ENCODE results near the gene SHISA7.

SHISA7 gene

GRCh38 chr19:55464039-55464661, 21.1 kb upstream of the SHISA7 start:
- no peaks in the 10 kb centered on the region for H3K27me3 ChIP-seq (ENCODE audit: control insufficient read depth, insufficient read depth, low read length)
- no peaks in the 10 kb centered on the region for H3K36me3 ChIP-seq (ENCODE audit: control insufficient read depth, insufficient read depth, low read length)
- H3K9ac ChIP-seq (ENCODE audit: low read length) = no peak overlapping the region
- H3K27ac ChIP-seq (ENCODE audit: low read depth, low read length) = no peak overlapping the region
- peaks cover 9% of the 10 kb centered on the region for H3K4me1 ChIP-seq (ENCODE audit: control insufficient read depth, insufficient read depth, low read length)
- no peak overlapping the region for H3K4me3 ChIP-seq (ENCODE audit: low read length)

- Histone ChIP-seq H3K27ac (ENCODE audit: low read depth, low read length) (no peak overlapping the region), H3K4me3 (ENCODE audit: low read length) (no peak overlapping the region), H3K4me1 (ENCODE audit: control insufficient read depth, insufficient read depth, low read length) (peaks cover 9% of the 10 kb centered on the region), H3K36me3 (ENCODE audit: control insufficient read depth, insufficient read depth, low read length) (no peaks in the 10 kb centered on the region), H3K9ac (ENCODE audit: low read length) (no peak overlapping the region), H3K27me3 (ENCODE audit: control insufficient read depth, insufficient read depth, low read length) (no peaks in the 10 kb centered on the region)
Measured at GRCh38 chr19:55463583-55464031, 20.5 kb upstream of the SHISA7 start.

DNA sequence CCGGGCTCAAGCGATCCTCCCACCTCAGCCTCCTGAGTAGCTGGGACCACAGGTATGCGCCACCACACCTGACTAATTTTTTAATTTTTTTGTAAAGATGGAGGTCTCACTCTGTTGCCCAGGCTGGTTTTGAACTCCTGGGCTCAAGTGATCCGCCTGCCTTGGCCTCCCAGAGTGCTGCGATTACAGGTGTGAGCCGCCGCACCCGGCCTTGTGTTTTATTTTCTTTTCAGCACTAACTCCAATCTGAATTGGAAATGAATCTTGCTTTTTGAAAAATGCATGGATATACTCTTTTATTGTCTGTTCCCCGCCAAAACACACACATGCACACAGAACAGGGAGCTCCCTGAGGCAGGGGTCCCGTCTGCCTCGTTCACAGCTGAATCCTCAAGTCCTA, 19.6 kb upstream of the SHISA7 start:
- H3K36me3 ChIP-seq (ENCODE audit: control insufficient read depth, insufficient read depth, low read length) = no peaks in the 10 kb centered on the region
- H3K4me1 ChIP-seq (ENCODE audit: control insufficient read depth, insufficient read depth, low read length) = peaks cover 9% of the 10 kb centered on the region
- H3K27ac ChIP-seq (ENCODE audit: low read depth, low read length) = no peak overlapping the region
- no peak overlapping the region for H3K9ac ChIP-seq (ENCODE audit: low read length)
- no peaks in the 10 kb centered on the region for H3K27me3 ChIP-seq (ENCODE audit: control insufficient read depth, insufficient read depth, low read length)
- H3K4me3 ChIP-seq (ENCODE audit: low read length) = no peak overlapping the region

DNA sequence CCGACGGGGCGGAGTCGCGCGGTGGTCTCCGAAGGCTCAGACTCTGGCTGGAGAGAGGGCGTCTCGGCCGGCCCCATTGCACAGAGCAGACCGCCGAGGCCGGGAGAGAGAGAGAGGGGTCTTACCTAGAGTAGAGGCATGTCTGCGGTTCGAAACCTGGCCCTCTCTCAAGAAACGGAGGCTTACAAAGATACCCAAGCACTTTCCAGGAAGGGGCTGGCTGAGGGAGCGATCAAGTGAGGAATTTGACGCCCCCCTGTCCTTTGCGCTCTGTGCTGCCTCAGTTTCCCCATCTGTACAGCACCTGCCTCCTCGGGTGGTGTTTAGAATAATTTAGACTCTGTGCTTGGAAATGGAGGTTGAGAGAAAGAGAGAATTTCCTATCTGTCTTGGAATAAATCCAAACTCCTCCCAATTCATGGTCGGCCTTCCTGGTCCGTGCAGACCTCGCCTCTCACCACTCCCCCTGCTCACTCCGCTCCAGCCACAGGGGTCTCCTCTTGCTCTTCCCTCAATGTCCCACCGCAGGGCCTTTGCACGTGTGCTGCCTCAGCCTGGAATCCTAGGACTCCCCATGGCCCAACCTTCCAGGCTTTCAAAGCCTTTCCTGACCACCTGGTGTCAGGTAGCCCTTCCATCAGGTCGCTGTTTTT, 19.0 kb upstream of the SHISA7 start:
- Histone ChIP-seq H3K36me3 (ENCODE audit: control insufficient read depth, insufficient read depth, low read length) (no peaks in the 10 kb centered on the region), H3K9ac (ENCODE audit: low read length) (peak overlapping the region; percentile 80), H3K27ac (ENCODE audit: low read depth, low read length) (peak overlapping the region; percentile 87)

GRCh38 chr19:55461259-55461973, 18.3 kb upstream of the SHISA7 start, which contains the start of gene ISOC2:
TSS of gene ISOC2 (minus strand) at chr19:55461642. CDS start at chr19:55456486, 5,156 bp downstream.
- Histone ChIP-seq H3K4me1 (ENCODE audit: control insufficient read depth, insufficient read depth, low read length) (peaks cover 9% of the 10 kb centered on the region), H3K9ac (ENCODE audit: low read length) (peak within 1 kb of the TSS; percentile 91), H3K4me3 (ENCODE audit: low read length) (peak within 1 kb of the TSS; percentile 98), H3K27me3 (ENCODE audit: control insufficient read depth, insufficient read depth, low read length) (no peaks in the 10 kb centered on the region), H3K36me3 (ENCODE audit: control insufficient read depth, insufficient read depth, low read length) (peaks cover under 1% of the 10 kb centered on the region), H3K27ac (ENCODE audit: low read depth, low read length) (peak within 1 kb of the TSS; percentile 99)

More for the DNA sequence above, 19.0 kb upstream of the SHISA7 start:
- Histone ChIP-seq H3K4me3 (ENCODE audit: low read length) (peak overlapping the region; percentile 95), H3K4me1 (ENCODE audit: control insufficient read depth, insufficient read depth, low read length) (peaks cover 9% of the 10 kb centered on the region), H3K27me3 (ENCODE audit: control insufficient read depth, insufficient read depth, low read length) (no peaks in the 10 kb centered on the region)

GRCh38 chr19:55460670-55461258, 17.7 kb upstream of the SHISA7 start:
- H3K36me3 ChIP-seq (ENCODE audit: control insufficient read depth, insufficient read depth, low read length) = peaks cover 5% of the 10 kb centered on the region
- peaks cover 9% of the 10 kb centered on the region for H3K4me1 ChIP-seq (ENCODE audit: control insufficient read depth, insufficient read depth, low read length)
- H3K27me3 ChIP-seq (ENCODE audit: control insufficient read depth, insufficient read depth, low read length) = no peaks in the 10 kb centered on the region
- peak overlapping the region; percentile 98 for H3K4me3 ChIP-seq (ENCODE audit: low read length)
- H3K27ac ChIP-seq (ENCODE audit: low read depth, low read length) = peak overlapping the region; percentile 99
- peak overlapping the region; percentile 91 for H3K9ac ChIP-seq (ENCODE audit: low read length)

DNA sequence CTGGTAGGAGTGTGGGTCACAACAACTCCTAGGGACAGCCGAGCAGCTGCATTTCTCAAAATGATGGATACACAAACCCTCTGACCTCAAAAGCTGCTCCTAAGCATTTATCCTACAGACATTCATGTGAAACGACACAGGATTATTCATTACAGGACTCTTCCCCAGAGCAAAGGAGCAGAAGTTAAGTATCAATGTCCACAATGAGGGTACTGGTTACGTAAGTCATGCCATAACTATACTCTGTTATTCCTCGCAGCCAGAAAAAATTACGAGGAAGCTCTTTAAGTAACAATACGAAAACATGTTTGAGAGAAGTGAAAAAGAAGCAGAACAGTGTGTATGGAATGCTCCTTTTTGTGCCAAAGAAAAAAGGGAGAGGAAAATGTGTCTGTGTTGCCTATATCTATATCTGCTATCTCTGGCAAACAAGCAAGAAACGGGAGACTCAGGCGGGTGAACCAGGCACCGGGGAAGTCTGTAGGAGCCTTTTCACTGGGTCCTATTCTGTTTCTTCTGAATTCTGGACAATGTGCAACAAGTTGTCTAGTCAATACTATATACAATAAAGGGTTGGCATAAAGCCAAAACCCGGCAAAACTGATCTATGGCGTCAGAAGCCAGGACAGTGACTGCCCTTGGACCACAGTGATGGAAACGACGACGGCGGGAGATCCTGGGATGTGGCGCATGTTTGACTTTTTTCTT, 17.0 kb upstream of the SHISA7 start:
- no peak overlapping the region for H3K9ac ChIP-seq (ENCODE audit: low read length)
- H3K27me3 ChIP-seq (ENCODE audit: control insufficient read depth, insufficient read depth, low read length) = no peaks in the 10 kb centered on the region
- H3K36me3 ChIP-seq (ENCODE audit: control insufficient read depth, insufficient read depth, low read length) = peaks cover 5% of the 10 kb centered on the region
- peak overlapping the region; percentile 99 for H3K27ac ChIP-seq (ENCODE audit: low read depth, low read length)
- peaks cover 9% of the 10 kb centered on the region for H3K4me1 ChIP-seq (ENCODE audit: control insufficient read depth, insufficient read depth, low read length)
- H3K4me3 ChIP-seq (ENCODE audit: low read length) = peak overlapping the region; percentile 98

GRCh38 chr19:55459551-55459949, 16.4 kb upstream of the SHISA7 start:
- no peak overlapping the region for H3K9ac ChIP-seq (ENCODE audit: low read length)
- H3K27me3 ChIP-seq (ENCODE audit: control insufficient read depth, insufficient read depth, low read length) = no peaks in the 10 kb centered on the region
- peaks cover 9% of the 10 kb centered on the region for H3K4me1 ChIP-seq (ENCODE audit: control insufficient read depth, insufficient read depth, low read length)
- H3K27ac ChIP-seq (ENCODE audit: low read depth, low read length) = peak overlapping the region; percentile 99
- H3K4me3 ChIP-seq (ENCODE audit: low read length) = no peak overlapping the region
- H3K36me3 ChIP-seq (ENCODE audit: control insufficient read depth, insufficient read depth, low read length) = peaks cover 5% of the 10 kb centered on the region

- Histone ChIP-seq H3K9ac (ENCODE audit: low read length) (no peak overlapping the region), H3K4me3 (ENCODE audit: low read length) (no peak overlapping the region), H3K36me3 (ENCODE audit: control insufficient read depth, insufficient read depth, low read length) (peaks cover 5% of the 10 kb centered on the region), H3K4me1 (ENCODE audit: control insufficient read depth, insufficient read depth, low read length) (peaks cover 9% of the 10 kb centered on the region), H3K27me3 (ENCODE audit: control insufficient read depth, insufficient read depth, low read length) (no peaks in the 10 kb centered on the region), H3K27ac (ENCODE audit: low read depth, low read length) (no peak overlapping the region)
Measured at GRCh38 chr19:55457683-55458457, 14.8 kb upstream of the SHISA7 start.

- peaks cover 5% of the 10 kb centered on the region for H3K36me3 ChIP-seq (ENCODE audit: control insufficient read depth, insufficient read depth, low read length)
- peaks cover 9% of the 10 kb centered on the region for H3K27me3 ChIP-seq (ENCODE audit: control insufficient read depth, insufficient read depth, low read length)
- H3K9ac ChIP-seq (ENCODE audit: low read length) = no peak overlapping the region
- H3K27ac ChIP-seq (ENCODE audit: low read depth, low read length) = no peak overlapping the region
- no peak overlapping the region for H3K4me3 ChIP-seq (ENCODE audit: low read length)
- peaks cover 7% of the 10 kb centered on the region for H3K4me1 ChIP-seq (ENCODE audit: control insufficient read depth, insufficient read depth, low read length)
Measured at GRCh38 chr19:55456347-55456746, 13.2 kb upstream of the SHISA7 start.

GRCh38 chr19:55455576-55456235, 12.6 kb upstream of the SHISA7 start:
- Histone ChIP-seq H3K27ac (ENCODE audit: low read depth, low read length) (no peak overlapping the region), H3K36me3 (ENCODE audit: control insufficient read depth, insufficient read depth, low read length) (peaks cover 5% of the 10 kb centered on the region), H3K4me3 (ENCODE audit: low read length) (no peak overlapping the region), H3K9ac (ENCODE audit: low read length) (no peak overlapping the region), H3K4me1 (ENCODE audit: control insufficient read depth, insufficient read depth, low read length) (peaks cover 7% of the 10 kb centered on the region), H3K27me3 (ENCODE audit: control insufficient read depth, insufficient read depth, low read length) (peaks cover 12% of the 10 kb centered on the region)

All from rectal smooth muscle tissue (tissue), 1 donor.